ENCODE measurements around the gene SLC5A3.

The SLC5A3 gene

GRCh38 chr21:34100337-34100736 lies 27.0 kb downstream of the SLC5A3 start:
- Histone ChIP-seq H3K36me3 (ENCODE audit: low read length) (no peaks in the 10 kb centered on the region), H3K4me3 (ENCODE audit: insufficient read depth, low read length, poor library complexity, severe bottlenecking) (no peak overlapping the region), H3K9me2 (replicated peaks; ENCODE audit: insufficient read depth, low read length) (no peaks in the 10 kb centered on the region), H3K27ac (ENCODE audit: low read depth, low read length) (no peak overlapping the region), H3K79me2 (ENCODE audit: insufficient read depth, low read length) (peaks cover 67% of the 10 kb centered on the region), H3K9me3 (ENCODE audit: insufficient read depth, low read length) (no peaks in the 10 kb centered on the region), H2AFZ (ENCODE audit: low read depth, low read length, severe bottlenecking) (no peak overlapping the region), H3K27me3 (ENCODE audit: low read length) (no peaks in the 10 kb centered on the region), H4K20me1 (ENCODE audit: low read depth, low read length) (no peaks in the 10 kb centered on the region), H3K9ac (ENCODE audit: low read length) (no peak overlapping the region), H3F3A (ENCODE audit: insufficient read depth) (no peaks in the 10 kb centered on the region), H3K4me2 (ENCODE audit: low read depth, low read length, poor library complexity, severe bottlenecking) (no peak overlapping the region)
- no peak for TF ChIP-seq EZH2phosphoT487 (conservative IDR thresholded peaks at IDR 0.05; ENCODE audit: low read length)
- TF ChIP-seq CTCF (IDR thresholded peaks at IDR 0.05; ENCODE audit: insufficient read depth, low read length, poor library complexity, severe bottlenecking) = no peak

DNA sequence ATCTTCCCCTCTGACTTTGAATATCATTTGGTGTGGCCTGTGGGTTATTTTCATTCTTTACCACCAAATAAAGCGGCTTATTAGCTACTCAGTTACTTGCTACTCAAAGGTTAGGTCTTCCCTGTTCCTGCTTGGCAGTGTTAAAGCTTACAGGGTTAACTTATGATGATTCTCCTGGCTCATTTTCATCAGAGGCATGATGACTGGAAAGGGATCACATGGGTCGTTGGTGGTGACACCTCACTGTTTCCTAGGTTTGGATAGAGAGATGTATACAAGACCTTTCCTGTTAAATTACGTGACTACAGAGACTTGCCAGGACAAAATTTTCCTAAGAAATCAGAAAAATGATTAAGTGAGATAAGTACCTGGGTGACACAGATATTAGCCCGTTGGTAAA lies 27.4 kb downstream of the SLC5A3 start:
- Histone ChIP-seq H3K9ac (ENCODE audit: low read length) (no peak overlapping the region), H3K27ac (ENCODE audit: low read depth, low read length) (no peak overlapping the region), H2AFZ (ENCODE audit: low read depth, low read length, severe bottlenecking) (no peak overlapping the region), H3K27me3 (ENCODE audit: low read length) (no peaks in the 10 kb centered on the region), H3F3A (ENCODE audit: insufficient read depth) (no peaks in the 10 kb centered on the region), H3K79me2 (ENCODE audit: insufficient read depth, low read length) (peaks cover 63% of the 10 kb centered on the region), H4K20me1 (ENCODE audit: low read depth, low read length) (no peaks in the 10 kb centered on the region), H3K9me3 (ENCODE audit: insufficient read depth, low read length) (no peaks in the 10 kb centered on the region), H3K4me2 (ENCODE audit: low read depth, low read length, poor library complexity, severe bottlenecking) (no peak overlapping the region), H3K9me2 (replicated peaks; ENCODE audit: insufficient read depth, low read length) (no peaks in the 10 kb centered on the region), H3K36me3 (ENCODE audit: low read length) (no peaks in the 10 kb centered on the region), H3K4me3 (ENCODE audit: insufficient read depth, low read length, poor library complexity, severe bottlenecking) (no peak overlapping the region)
- TF ChIP-seq EZH2phosphoT487 (conservative IDR thresholded peaks at IDR 0.05; ENCODE audit: low read length) = no peak
- no peak for TF ChIP-seq CTCF (IDR thresholded peaks at IDR 0.05; ENCODE audit: insufficient read depth, low read length, poor library complexity, severe bottlenecking)

DNA sequence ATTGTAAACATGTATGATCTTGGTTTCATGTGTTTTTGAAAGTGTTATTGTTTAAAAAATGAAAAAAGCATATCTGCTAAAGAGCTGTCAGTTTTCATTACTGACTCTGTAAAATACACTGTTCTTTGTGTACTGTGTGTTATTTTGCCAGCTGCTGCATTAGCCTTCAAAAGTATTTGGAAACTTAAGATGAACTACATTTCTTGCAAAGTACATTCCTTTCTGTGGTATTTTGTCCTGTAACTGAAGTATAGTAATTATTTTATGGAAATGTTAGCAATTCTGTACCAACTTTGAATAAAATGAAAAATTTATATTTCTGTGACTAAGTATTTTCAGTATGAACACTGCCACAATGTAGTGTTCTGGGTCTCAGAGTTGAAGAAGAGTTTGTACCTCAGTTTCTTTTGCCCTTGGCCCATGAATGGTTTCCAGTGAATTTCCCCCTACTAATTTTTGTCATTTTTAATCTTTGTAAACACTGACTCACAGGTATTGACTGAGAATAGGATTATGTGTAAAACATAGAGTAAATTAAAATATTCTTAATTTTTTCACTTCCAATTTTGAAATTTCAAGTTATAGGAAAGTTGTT lies 32.7 kb downstream of the SLC5A3 start:
- Histone ChIP-seq H3K4me3 (ENCODE audit: insufficient read depth, low read length, poor library complexity, severe bottlenecking) (no peak overlapping the region), H3K9ac (ENCODE audit: low read length) (no peak overlapping the region), H3K4me2 (ENCODE audit: low read depth, low read length, poor library complexity, severe bottlenecking) (no peak overlapping the region), H2AFZ (ENCODE audit: low read depth, low read length, severe bottlenecking) (no peak overlapping the region), H4K20me1 (ENCODE audit: low read depth, low read length) (no peaks in the 10 kb centered on the region), H3K27me3 (ENCODE audit: low read length) (no peaks in the 10 kb centered on the region), H3K36me3 (ENCODE audit: low read length) (no peaks in the 10 kb centered on the region), H3F3A (ENCODE audit: insufficient read depth) (no peaks in the 10 kb centered on the region), H3K27ac (ENCODE audit: low read depth, low read length) (no peak overlapping the region), H3K79me2 (ENCODE audit: insufficient read depth, low read length) (peaks cover 17% of the 10 kb centered on the region; the same call in 1 of the 2 replicates), H3K9me2 (replicated peaks; ENCODE audit: insufficient read depth, low read length) (no peaks in the 10 kb centered on the region), H3K9me3 (ENCODE audit: insufficient read depth, low read length) (no peaks in the 10 kb centered on the region)
- TF ChIP-seq CTCF (IDR thresholded peaks at IDR 0.05; ENCODE audit: insufficient read depth, low read length, poor library complexity, severe bottlenecking) (no peak), EZH2phosphoT487 (conservative IDR thresholded peaks at IDR 0.05; ENCODE audit: low read length) (no peak)

Measured in SU-DHL-6 (cell line).